ENCODE results near the gene RAD51B.

Gene RAD51B

GRCh38 chr14:67941456-67942018, 122.0 kb downstream of the RAD51B start:
- Histone ChIP-seq H3K4me1 (no peaks in the 10 kb centered on the region; the same call in 1 of the 2 replicates), H3K9me3 (no peaks in the 10 kb centered on the region), H3K27me3 (no peaks in the 10 kb centered on the region), H3K36me3 (no peaks in the 10 kb centered on the region), H3K4me3 (ENCODE audit: low read depth, low read length) (no peak overlapping the region)
- no peak for TF ChIP-seq CTCF (IDR thresholded peaks at IDR 0.05; ENCODE audit: low read depth, low read length)
- no peak for DNase-seq

- H3K4me1 ChIP-seq, result no peaks in the 10 kb centered on the region; the same call in 1 of the 2 replicates
- no peaks in the 10 kb centered on the region; the same call in 1 of the 2 replicates for H3K27me3 ChIP-seq
- DNase-seq, result no peak
- no peak for TF ChIP-seq CTCF (IDR thresholded peaks at IDR 0.05; ENCODE audit: low read depth, low read length)
- no peaks in the 10 kb centered on the region for H3K36me3 ChIP-seq
- H3K9me3 ChIP-seq, result no peaks in the 10 kb centered on the region
- H3K4me3 ChIP-seq (ENCODE audit: low read depth, low read length), result no peak overlapping the region
Observed at GRCh38 chr14:67942080-67942710, 122.6 kb downstream of the RAD51B start.

DNA sequence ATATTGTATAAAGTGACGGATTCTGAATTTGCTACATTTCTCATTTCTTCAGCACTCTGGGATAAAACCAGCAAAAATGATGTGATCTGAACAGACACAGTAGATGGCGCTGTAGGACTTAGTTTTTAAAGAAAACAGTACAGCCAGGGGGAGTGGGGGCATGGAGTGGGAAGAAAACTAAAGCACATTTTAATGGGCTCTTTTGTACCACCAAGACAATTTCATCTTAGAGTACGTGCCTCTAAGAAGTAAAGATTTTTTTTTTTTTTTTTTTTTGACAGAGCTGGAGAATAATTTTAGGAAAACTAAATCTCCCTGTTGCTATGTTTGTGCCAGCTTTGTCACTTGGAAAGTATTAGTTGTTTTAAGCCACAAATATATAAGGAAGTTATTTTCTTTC, 124.4 kb downstream of the RAD51B start:
- H3K36me3 ChIP-seq, result no peaks in the 10 kb centered on the region
- DNase-seq, result peak; percentile 76
- no peak overlapping the region for H3K4me3 ChIP-seq (ENCODE audit: low read depth, low read length)
- TF ChIP-seq CTCF (IDR thresholded peaks at IDR 0.05; ENCODE audit: low read depth, low read length), result peak; percentile 81
- H3K9me3 ChIP-seq, result no peaks in the 10 kb centered on the region
- H3K27me3 ChIP-seq, result no peaks in the 10 kb centered on the region; the same call in 1 of the 2 replicates
- no peaks in the 10 kb centered on the region; the same call in 1 of the 2 replicates for H3K4me1 ChIP-seq

- Histone ChIP-seq H3K4me1 (no peaks in the 10 kb centered on the region; the same call in 1 of the 2 replicates), H3K27me3 (no peaks in the 10 kb centered on the region; the same call in 1 of the 2 replicates), H3K9me3 (no peaks in the 10 kb centered on the region), H3K36me3 (no peaks in the 10 kb centered on the region), H3K4me3 (ENCODE audit: low read depth, low read length) (no peak overlapping the region)
- no peak for TF ChIP-seq CTCF (IDR thresholded peaks at IDR 0.05; ENCODE audit: low read depth, low read length)
- no peak for DNase-seq
Observed at GRCh38 chr14:67944605-67945004, 125.0 kb downstream of the RAD51B start.

DNA sequence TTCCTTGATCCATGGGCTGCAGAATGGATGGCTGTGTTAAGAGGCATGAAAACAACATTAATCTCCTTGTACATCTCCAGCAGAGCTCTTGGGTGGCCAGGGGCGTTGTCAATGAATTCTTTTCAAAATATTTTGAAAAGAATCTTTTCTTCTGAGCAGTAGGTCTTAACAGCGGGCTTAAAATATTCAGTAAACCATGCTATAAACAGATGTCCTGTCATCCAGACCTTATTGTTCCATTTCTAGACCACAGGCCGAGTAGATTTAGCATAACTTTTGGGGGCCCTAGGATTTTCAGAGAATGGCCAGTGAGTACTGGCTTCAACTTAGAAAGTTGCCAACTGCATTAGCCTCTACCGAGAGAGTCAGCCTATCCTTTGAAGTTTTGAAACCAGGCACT, 130.2 kb downstream of the RAD51B start:
- TF ChIP-seq CTCF (IDR thresholded peaks at IDR 0.05; ENCODE audit: low read depth, low read length), result no peak
- H3K4me1 ChIP-seq, result no peaks in the 10 kb centered on the region
- no peak overlapping the region for H3K4me3 ChIP-seq (ENCODE audit: low read depth, low read length)
- no peaks in the 10 kb centered on the region for H3K9me3 ChIP-seq
- no peaks in the 10 kb centered on the region; the same call in 1 of the 2 replicates for H3K27me3 ChIP-seq
- no peak for DNase-seq
- H3K36me3 ChIP-seq, result no peaks in the 10 kb centered on the region

- no peak overlapping the region for H3K4me3 ChIP-seq (ENCODE audit: low read depth, low read length)
- DNase-seq, result no peak
- H3K9me3 ChIP-seq, result no peaks in the 10 kb centered on the region
- TF ChIP-seq CTCF (IDR thresholded peaks at IDR 0.05; ENCODE audit: low read depth, low read length), result no peak
- H3K4me1 ChIP-seq, result no peaks in the 10 kb centered on the region
- H3K27me3 ChIP-seq, result no peaks in the 10 kb centered on the region; the same call in 1 of the 2 replicates
- no peaks in the 10 kb centered on the region for H3K36me3 ChIP-seq
Observed at GRCh38 chr14:67950386-67950785, 130.8 kb downstream of the RAD51B start.

Measured in BE2C (cell line).